SU-DHL-6 (cell line): ENCODE results near the gene DLG2.

Source experiments
- EZH2phosphoT487 ChIP-seq: fragments of 200-600 bp; sonication (generic), shearing (Covaris generic); conservative IDR thresholded peaks from 2 replicates; pipeline ENCODE4 v1.6.1; 2018; ENCODE audit warnings: mild to moderate bottlenecking, antibody characterized with exemption, low read length, moderate library complexity, mixed read lengths
- TF ChIP-seq, protein P1 (sequence below): fragments of 200-600 bp; sonication (generic); IDR thresholded peaks from one replicate; pipeline ENCODE4 v1.5.1; 2017; ENCODE audit warnings: antibody characterized with exemption, mild to moderate bottlenecking, low read length, moderate library complexity; ENCODE audit not compliant: insufficient read depth, poor library complexity, severe bottlenecking

DNA sequence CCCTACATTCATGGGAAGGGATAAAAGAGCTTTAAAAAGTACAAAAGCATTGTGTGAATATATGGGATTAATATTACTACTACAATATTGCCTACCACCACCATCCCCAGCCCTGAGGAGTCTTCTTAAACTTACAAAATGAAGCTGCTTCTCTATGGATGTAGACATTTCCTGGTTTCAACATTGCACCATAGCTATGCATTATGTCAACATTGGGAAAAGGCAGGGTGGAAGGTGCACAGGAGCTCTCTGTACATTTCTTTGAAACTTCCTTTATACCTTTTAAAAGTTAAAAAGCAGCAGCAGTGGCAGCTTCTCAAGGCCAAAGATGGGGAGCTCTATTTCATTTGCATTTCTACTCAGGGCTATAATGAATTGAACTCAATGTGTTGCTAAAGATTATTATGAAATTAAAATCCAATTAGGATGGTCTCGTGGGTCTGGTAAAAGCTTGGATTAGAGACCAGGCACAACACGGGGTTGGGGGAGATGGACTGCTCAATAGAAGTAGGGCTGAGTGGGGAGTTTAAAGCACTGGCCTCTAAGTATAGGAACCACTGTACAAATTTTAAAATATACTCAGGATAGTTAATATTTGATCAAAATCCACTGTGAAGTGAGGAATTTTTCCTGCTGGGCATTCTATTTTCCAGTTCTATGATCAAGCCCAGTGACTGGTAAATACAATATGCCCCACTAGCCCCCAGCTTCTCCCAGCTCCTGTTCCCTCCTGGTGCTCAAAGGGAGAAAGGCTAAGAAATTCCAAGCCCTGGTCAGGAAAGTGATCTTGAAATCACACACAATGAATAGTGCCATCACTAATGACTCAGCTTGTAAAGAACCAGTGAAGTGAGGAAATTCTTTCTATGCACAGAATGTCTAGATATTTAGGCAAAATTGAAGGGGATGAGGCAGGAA, 1978.3 kb downstream of the DLG2 start:
- TF ChIP-seq, protein P1, sequence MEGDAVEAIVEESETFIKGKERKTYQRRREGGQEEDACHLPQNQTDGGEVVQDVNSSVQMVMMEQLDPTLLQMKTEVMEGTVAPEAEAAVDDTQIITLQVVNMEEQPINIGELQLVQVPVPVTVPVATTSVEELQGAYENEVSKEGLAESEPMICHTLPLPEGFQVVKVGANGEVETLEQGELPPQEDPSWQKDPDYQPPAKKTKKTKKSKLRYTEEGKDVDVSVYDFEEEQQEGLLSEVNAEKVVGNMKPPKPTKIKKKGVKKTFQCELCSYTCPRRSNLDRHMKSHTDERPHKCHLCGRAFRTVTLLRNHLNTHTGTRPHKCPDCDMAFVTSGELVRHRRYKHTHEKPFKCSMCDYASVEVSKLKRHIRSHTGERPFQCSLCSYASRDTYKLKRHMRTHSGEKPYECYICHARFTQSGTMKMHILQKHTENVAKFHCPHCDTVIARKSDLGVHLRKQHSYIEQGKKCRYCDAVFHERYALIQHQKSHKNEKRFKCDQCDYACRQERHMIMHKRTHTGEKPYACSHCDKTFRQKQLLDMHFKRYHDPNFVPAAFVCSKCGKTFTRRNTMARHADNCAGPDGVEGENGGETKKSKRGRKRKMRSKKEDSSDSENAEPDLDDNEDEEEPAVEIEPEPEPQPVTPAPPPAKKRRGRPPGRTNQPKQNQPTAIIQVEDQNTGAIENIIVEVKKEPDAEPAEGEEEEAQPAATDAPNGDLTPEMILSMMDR, result no peak
- no peak for TF ChIP-seq EZH2phosphoT487
